GM12891 (cell line): ENCODE results near the gene FERMT1.
"Not testable (repeated sequence)": the region's sequence is repeated elsewhere in the genome, so short reads cannot be mapped to it uniquely, and the experiment has no call there.

Experiments used
- DNase-seq: peaks from one replicate; pipeline ENCODE4 v3.0.0; 2011; ENCODE audit warnings: low spot score; ENCODE audit not compliant: insufficient read length
- FAIRE-seq: peaks from 2 replicates; lab custom pipeline; 2011; peaks lifted over from hg19 to GRCh38; lab: Jason Lieb, UNC
- PAX5 ChIP-seq: IDR thresholded peaks from 2 replicates; pipeline ENCODE4 v1.6.1; 2011; ENCODE audit warnings: low read length, moderate library complexity, mild to moderate bottlenecking; ENCODE audit not compliant: insufficient read depth, severe bottlenecking
- POLR2A ChIP-seq: IDR thresholded peaks from 2 replicates; pipeline ENCODE4 v1.6.1; 2011; ENCODE audit warnings: low read depth, low read length, control low read depth
- POLR2AphosphoS5 ChIP-seq: IDR thresholded peaks from 2 replicates; pipeline ENCODE4 v1.6.1; 2011; ENCODE audit warnings: low read depth, low read length, control low read depth
- POU2F2 ChIP-seq: IDR thresholded peaks from 2 replicates; pipeline ENCODE4 v1.6.1; 2011; ENCODE audit warnings: low read depth, mild to moderate bottlenecking, control low read depth, low read length, moderate library complexity
- SPI1 ChIP-seq: IDR thresholded peaks from 2 replicates; pipeline ENCODE4 v1.6.1; 2011; ENCODE audit warnings: low read depth, low read length, control low read depth
- TAF1 ChIP-seq: IDR thresholded peaks from 2 replicates; pipeline ENCODE4 v1.6.1; 2011; ENCODE audit warnings: low read depth, low read length, control low read depth

Gene FERMT1

DNA sequence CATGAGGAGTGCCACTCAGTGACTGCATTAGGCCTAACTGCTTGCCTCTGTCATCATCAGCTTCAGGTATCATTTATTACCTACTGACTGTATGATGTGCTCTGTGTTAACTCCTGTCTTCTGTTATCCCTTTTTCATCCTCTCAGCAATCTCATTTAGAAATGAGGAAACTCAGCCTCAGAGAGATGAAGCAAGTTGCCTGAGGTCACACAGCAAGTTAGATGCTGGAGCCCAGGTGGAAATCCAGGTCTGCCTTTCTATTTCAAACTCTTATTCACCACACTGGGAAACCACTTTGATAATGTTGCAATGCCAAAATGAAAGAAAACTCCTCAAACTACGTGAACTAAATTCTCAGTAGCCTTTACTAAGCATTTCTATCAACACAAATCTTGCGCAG lies 1.3 kb downstream of the FERMT1 start:
- TF ChIP-seq PAX5 = no peak
- no peak for TF ChIP-seq TAF1
- TF ChIP-seq POU2F2 = no peak
- no peak for TF ChIP-seq POLR2AphosphoS5
- no peak for TF ChIP-seq SPI1
- no peak for TF ChIP-seq POLR2A
- DNase-seq = no peak
- no peak for FAIRE-seq

DNA sequence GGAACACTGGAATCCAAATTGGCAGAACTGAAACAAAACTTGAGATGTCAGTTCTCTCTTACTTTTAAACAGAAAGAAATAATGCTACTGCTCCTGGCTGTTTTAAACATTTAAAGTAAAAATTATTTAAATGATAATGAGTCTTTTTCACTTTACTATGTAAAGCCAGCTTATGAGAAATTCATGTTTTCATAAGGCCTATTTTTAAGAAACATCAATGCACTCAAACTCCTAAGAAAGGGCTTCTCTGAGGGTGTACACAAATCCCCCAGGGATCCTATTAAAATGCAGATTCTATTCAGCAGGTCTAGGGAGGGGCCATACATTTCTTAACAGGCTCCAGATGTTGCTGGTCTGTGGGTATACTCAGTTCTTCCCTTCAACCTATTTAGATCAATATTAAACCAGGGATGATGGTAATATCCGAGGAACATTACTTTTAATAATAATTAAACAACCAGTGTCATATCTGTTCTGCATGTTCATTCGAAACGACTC lies 2.3 kb downstream of the FERMT1 start:
- DNase-seq = no peak
- no peak for TF ChIP-seq PAX5
- no peak for TF ChIP-seq SPI1
- TF ChIP-seq POLR2A = no peak
- no peak for TF ChIP-seq TAF1
- no peak for TF ChIP-seq POU2F2
- TF ChIP-seq POLR2AphosphoS5 = no peak

DNA sequence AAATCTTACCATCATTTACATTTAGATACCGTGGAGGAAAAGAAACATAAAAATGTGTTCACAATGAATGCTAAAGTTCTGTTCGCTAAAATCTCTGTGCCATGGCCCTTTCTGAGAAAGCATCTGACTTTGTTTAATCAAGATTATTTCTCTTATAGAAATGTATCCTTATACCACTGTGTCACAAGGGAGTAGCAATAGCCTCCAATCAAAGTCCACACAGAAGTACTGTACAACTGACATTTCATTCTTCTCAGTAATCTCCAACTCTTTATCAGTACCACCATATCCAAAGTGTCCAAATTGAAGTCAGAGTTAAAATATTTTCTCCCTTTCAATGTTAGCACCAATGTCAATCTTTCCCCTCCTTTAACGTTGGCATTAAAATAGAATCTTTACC lies 6.1 kb downstream of the FERMT1 start:
- TF ChIP-seq POLR2A (no peak), TAF1 (no peak), SPI1 (no peak), PAX5 (no peak), POLR2AphosphoS5 (no peak), POU2F2 (no peak)
- no peak for DNase-seq
- FAIRE-seq = no peak

More for the DNA sequence above, 2.3 kb downstream of the FERMT1 start:
- no peak for FAIRE-seq

DNA sequence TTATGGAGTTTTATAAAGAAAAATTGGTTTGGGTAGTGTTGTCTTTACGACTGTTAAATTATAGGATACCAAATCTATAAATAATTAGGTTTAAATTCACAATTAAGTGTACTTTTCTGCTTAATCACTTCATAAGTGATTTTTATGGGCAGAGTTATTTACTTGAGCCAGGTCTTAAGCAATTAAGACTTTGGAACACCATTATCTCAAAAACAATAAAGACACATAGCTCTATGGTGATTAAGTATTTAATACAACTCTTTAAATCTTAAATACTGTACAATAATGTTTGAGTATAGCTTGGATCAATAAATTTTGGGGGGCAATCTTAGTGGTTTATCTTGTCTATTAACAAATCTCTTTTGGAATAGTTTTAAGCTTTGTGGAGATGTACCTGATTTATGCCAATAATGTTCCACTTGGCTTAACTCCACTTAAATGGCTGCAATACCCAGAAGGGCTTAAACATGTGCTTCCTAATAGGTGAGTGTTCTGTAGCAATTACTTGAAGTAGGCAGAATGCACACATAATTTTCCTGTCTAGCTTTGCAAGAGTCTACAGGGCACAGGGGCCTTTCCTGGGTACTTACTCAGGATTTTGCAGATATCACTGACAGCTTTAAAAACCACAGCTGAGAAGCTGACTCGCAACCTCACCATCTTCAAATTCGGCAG lies 7.5 kb downstream of the FERMT1 start:
- FAIRE-seq (no peak), DNase-seq (no peak)
- TF ChIP-seq PAX5 = no peak
- TF ChIP-seq POU2F2 = no peak
- no peak for TF ChIP-seq POLR2AphosphoS5
- no peak for TF ChIP-seq TAF1
- TF ChIP-seq POLR2A = no peak
- no peak for TF ChIP-seq SPI1

DNA sequence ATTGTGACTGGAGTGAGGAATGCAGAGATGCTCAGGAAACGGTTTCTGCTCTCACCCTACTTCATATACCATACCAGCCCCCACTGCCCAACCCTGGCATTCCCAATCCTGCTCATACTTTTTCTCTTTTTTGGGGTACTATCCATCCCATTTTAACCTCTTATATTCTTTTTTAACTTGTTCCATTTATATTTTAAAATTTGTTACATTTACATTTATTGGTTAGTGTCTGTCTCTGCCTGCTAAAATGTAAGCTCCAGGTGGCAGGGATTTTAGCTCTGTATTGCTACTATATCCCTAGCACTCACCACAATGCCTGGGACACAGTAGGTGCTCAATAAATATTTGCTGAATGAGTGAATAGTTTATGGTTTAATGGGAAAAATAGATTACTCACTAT lies 8.1 kb downstream of the FERMT1 start:
- TF ChIP-seq TAF1 (no peak), PAX5 (no peak), SPI1 (no peak), POLR2A (no peak), POLR2AphosphoS5 (no peak), POU2F2 (no peak)
- FAIRE-seq = no peak
- DNase-seq = no peak

DNA sequence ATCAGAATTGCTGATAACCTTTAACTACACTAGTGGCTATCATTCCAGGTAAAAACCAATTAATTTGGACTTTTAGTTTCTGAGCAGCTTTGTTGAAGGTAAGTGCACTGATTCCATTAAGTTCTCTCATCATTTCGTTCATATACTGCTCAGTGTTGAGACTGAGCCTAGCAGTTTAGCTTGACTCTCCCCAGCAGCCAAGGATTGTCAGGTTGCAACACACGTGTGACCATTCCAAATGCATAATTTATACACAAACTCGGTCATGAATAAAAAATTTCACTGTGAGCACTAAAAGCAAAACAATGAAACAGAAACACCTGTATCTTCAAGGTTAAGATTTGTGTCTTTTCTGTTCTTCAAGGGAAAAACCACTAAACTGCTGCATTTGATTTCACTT lies 8.9 kb downstream of the FERMT1 start:
- DNase-seq = no peak

DNA sequence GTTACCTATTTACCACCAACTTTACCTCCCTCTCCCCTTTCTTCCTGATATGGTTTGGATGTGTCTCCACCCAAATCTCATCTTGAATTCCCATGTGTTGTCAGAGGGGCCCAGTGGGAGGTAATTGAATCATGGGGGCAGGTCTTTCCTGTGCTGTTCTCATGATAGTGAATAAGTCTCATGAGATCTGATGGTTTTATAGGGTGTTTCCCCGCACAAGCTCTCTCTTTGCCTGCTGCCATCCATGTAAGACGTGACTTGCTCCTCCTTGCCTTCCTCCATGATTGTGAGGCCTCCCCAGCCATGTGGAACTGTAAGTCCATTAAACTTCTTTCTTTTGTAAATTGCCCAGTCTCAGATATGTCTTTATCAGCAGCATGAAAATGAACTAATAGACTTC lies 9.9 kb downstream of the FERMT1 start:
- not testable (repeated sequence) for DNase-seq, FAIRE-seq

More for the DNA sequence above, 8.9 kb downstream of the FERMT1 start:
- no peak for FAIRE-seq
- TF ChIP-seq PAX5 = no peak
- no peak for TF ChIP-seq POLR2A
- TF ChIP-seq POU2F2 = no peak

DNA sequence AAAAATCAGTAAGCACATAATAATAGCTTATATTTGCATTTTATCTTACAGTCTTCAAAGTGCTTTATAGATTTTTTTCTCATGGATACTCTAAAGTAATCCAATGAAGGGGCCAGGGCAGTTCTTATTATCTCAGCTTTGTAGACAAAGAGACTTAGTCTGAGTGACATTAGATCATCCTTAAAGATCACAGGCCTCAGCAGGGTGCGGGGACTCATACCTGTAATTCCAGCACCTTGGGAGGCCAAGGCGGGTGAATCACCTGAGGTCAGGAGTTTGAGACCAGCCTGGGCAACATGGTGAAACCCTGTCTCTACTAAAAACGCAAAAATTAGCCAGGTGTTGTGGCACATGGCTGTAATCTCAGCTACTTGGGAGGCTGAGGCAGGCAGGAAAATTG lies 14.5 kb downstream of the FERMT1 start:
- TF ChIP-seq SPI1 = no peak
- no peak for TF ChIP-seq POLR2A
- no peak for TF ChIP-seq POLR2AphosphoS5
- TF ChIP-seq TAF1 = no peak
- TF ChIP-seq PAX5 = no peak
- TF ChIP-seq POU2F2 = no peak
- DNase-seq = no peak
- FAIRE-seq = no peak

DNA sequence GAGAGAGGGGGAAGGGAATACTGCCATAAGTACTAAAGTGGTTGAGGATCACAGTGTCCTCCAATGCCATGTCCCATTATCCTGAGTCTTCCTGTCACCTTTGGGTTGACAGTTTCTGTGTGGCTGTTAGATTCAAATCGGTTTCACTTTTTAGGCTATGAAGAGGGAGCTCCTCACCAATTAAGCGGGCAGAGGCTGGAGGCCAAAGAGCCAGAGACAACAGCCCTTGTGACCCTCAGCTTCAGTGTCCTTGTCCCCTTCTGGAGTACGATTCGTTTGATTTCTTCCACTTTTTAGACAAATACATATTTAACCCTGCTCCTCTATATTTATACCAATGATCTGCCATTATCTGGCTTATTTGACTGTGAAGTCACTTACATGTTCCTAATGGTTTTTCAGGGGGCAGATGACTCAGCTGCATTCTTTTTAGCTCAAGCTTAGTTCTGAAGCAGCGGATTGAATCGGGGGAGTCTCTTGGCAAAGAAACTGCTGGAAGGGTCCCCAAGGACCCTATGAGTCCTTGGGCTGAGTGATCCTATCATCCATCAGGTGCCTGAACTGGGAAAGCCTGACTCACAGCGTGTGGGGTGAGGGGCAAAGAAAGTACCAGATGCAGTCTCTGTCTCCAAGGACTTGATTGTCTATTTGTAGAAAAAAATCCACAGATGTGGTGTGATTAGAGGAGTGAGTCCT lies 18.2 kb downstream of the FERMT1 start:
- TF ChIP-seq TAF1 = no peak
- TF ChIP-seq POLR2A = no peak
- TF ChIP-seq PAX5 = no peak
- TF ChIP-seq POU2F2 = no peak
- no peak for TF ChIP-seq POLR2AphosphoS5
- no peak for FAIRE-seq
- DNase-seq = no peak

DNA sequence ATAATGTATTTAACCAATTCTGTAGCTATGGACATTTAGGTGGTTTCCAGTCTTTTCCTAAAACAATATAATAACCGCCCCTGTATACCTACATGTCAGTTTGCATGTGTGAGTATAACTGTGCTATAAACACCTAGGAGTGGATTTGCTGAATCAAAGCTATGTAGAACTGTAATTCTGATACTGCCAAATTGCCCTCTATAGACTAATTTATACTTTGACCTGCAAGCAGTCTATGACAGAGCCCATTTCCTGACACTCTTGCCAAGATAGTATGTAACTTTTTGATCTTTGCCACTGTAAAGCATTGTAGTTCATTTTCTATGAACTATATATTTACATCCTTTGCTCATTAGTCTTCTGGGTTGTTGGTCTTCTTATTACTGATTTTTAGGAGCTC lies 19.5 kb downstream of the FERMT1 start:
- FAIRE-seq (no peak), DNase-seq (no peak)
- TF ChIP-seq SPI1 (no peak), POLR2AphosphoS5 (no peak), PAX5 (no peak), POU2F2 (no peak), TAF1 (no peak)
